NCI-H2196 (cell line): ENCODE data around the gene ZNF550.

ENCODE experiments used
- DNase-seq: peaks from one replicate; lab custom pipeline; 2025; ENCODE audit not compliant: unreplicated experiment; lab: John Stamatoyannopoulos, UW

ZNF550 gene

GRCh38 chr19:57559404-57560025 is at the start of gene ZNF550:
Gene ZNF550 (minus strand): TSS chr19:57559863. CDS start chr19:57559682, 181 bp downstream.
- peak; percentile 83 for DNase-seq

- DNase-seq, result no peak
Observed at GRCh38 chr19:57606931-57607330, 47.3 kb upstream of the ZNF550 start.

- peak; percentile 96 for DNase-seq
Observed at GRCh38 chr19:57599761-57600383, 40.2 kb upstream of the ZNF550 start, which contains the start of gene ZNF530. Gene ZNF530 (plus strand): TSS chr19:57599885. CDS start chr19:57604346, 4,461 bp downstream.

GRCh38 chr19:57599377-57599760 is 39.7 kb upstream of the ZNF550 start:
- no peak for DNase-seq

GRCh38 chr19:57587529-57587928 is 27.9 kb upstream of the ZNF550 start:
- no peak for DNase-seq

- peak; percentile 61 for DNase-seq
Observed at GRCh38 chr19:57583521-57584416, 24.1 kb upstream of the ZNF550 start, which contains the start of gene ZIK1. Gene ZIK1 (plus strand): TSS chr19:57584145. CDS start chr19:57584357, 212 bp downstream.

- DNase-seq, result no peak
Observed at GRCh38 chr19:57583104-57583520, 23.4 kb upstream of the ZNF550 start.

GRCh38 chr19:57578487-57579205 is 19.0 kb upstream of the ZNF550 start, which contains the start of gene ZNF416:
Gene ZNF416 (minus strand): TSS chr19:57578911. CDS start chr19:57578704, 207 bp downstream.
- peak; percentile 98 for DNase-seq

GRCh38 chr19:57576661-57577060 is 17.0 kb upstream of the ZNF550 start:
- no peak for DNase-seq

GRCh38 chr19:57572415-57572947 is 12.8 kb upstream of the ZNF550 start:
- no peak for DNase-seq

- no peak for DNase-seq
Observed at GRCh38 chr19:57570707-57571106, 11.0 kb upstream of the ZNF550 start.

- DNase-seq, result peak; percentile 7
Observed at GRCh38 chr19:57566396-57567265, 7.0 kb upstream of the ZNF550 start.

GRCh38 chr19:57563547-57563946 is 3.9 kb upstream of the ZNF550 start:
- no peak for DNase-seq

GRCh38 chr19:57560049-57560491 is 407 bp upstream of the ZNF550 start:
- DNase-seq, result no peak

GRCh38 chr19:57559008-57559403 is 657 bp downstream of the ZNF550 start:
- DNase-seq, result peak; percentile 21

GRCh38 chr19:57558525-57558924 is 1.1 kb downstream of the ZNF550 start:
- no peak for DNase-seq

- no peak for DNase-seq
Observed at GRCh38 chr19:57557659-57558058, 2.0 kb downstream of the ZNF550 start.

- no peak for DNase-seq
Observed at GRCh38 chr19:57552432-57552831, 7.2 kb downstream of the ZNF550 start.

- DNase-seq, result no peak
Observed at GRCh38 chr19:57546513-57546912, 13.2 kb downstream of the ZNF550 start.
